ENCODE results near the gene ALDH16A1. TPM values are rescaled to one million over a fixed set of nuclear protein-coding genes. Genes with fewer than 3 reads are reported as not detected.
"Not testable (repeated sequence)": the region's sequence is repeated elsewhere in the genome, so short reads cannot be mapped to it uniquely, and the experiment has no call there.

Gene ALDH16A1
- total RNA-seq, 1 donor = 17.7 TPM

DNA sequence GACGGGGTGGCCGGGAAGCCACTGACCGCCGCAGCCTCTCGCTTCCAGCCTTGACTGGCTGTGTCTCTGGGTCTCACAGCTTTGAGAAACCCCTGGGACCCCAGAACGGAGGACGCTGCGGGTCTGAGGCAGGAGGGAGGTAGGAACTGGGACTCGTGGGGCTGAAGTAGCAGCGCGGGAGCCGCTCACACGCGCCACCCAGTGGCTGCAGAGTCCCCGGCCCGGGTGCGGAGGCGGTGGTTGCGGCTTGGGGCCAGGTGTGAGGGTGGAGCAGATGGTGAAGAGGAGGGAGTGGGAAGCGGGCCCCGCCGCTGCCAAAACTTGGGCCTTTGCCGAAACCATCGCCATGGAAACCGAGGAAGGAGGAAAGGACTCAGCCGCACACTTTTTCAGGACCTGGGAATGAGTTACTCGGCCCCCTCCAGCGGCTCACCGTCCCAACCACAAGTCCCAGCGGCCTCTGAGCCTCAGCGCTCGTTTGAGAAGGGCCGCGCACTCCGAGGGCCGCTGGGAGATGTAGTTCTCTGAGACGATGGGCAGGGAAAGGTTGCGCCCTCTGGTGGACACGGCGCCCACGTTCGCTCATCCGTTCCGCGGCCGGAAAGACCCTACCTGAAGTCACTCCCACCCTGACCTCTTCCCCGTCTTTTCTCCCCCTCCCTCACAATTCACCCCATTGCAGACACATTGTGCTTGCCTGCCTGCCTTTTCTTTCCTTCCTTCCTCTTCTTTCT, 9.5 kb upstream of the ALDH16A1 start:
- DNase-seq (ENCODE audit: low read depth) = peak; percentile 93
- H3K4me3 ChIP-seq (ENCODE audit: low read depth, low read length) = peak overlapping the region; percentile 76
- TF ChIP-seq, protein P1, sequence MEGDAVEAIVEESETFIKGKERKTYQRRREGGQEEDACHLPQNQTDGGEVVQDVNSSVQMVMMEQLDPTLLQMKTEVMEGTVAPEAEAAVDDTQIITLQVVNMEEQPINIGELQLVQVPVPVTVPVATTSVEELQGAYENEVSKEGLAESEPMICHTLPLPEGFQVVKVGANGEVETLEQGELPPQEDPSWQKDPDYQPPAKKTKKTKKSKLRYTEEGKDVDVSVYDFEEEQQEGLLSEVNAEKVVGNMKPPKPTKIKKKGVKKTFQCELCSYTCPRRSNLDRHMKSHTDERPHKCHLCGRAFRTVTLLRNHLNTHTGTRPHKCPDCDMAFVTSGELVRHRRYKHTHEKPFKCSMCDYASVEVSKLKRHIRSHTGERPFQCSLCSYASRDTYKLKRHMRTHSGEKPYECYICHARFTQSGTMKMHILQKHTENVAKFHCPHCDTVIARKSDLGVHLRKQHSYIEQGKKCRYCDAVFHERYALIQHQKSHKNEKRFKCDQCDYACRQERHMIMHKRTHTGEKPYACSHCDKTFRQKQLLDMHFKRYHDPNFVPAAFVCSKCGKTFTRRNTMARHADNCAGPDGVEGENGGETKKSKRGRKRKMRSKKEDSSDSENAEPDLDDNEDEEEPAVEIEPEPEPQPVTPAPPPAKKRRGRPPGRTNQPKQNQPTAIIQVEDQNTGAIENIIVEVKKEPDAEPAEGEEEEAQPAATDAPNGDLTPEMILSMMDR (IDR thresholded peaks at IDR 0.05; ENCODE audit: insufficient read depth, low read depth, low read length) = peak; percentile 81

DNA sequence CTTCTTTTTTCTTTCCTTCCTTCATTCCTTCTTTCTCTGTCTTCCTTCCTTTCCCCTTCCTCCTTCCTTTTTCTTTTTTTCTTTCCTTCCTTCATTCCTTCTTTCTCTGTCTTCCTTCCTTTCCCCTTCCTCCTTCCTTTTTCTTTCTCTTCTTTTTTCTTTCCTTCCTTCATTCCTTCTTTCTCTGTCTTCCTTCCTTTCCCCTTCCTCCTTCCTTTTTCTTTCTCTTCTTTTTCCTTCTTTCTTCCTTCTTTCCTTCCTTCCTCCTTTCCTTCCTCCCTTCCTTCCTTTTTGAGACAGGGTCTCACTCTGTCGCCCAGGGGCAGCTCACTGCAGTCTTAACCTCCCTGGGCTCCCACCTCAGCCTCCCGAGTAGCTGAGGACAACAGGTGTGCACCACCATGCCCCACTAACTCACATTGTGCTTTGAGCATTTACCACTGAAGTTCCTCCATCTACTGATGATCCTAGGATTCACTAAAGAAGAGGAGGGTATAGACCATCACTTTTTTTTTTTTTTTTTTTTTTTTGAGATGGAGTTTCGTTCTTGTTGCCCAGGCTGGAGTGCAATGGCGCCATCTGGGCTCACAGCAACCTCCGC, 8.8 kb upstream of the ALDH16A1 start:
- not testable (repeated sequence) for DNase-seq (ENCODE audit: low read depth); H3K4me3 ChIP-seq (ENCODE audit: low read depth, low read length)

DNA sequence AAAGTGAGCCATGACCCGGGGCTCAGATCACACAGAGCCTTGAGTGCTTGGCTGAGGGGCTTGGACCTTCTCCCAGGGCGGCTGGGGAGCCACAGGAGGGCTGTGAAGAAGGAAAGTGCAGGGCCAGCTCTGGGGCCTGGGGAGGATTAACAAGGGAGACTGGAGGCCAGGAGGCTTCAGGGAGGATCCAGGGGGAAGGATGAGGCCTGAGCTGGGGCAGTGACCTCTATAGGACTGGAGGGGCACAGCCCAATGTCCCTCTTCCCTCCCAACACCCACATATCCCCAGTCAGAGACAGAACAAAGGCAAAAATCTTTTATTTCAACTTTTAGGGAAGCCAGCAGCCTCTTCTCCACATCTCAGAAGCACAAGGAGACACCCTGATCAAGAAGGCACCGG, 7.0 kb upstream of the ALDH16A1 start:
- H3K4me3 ChIP-seq (ENCODE audit: low read depth, low read length) = no peak overlapping the region
- TF ChIP-seq, protein P1 (IDR thresholded peaks at IDR 0.05; ENCODE audit: insufficient read depth, low read depth, low read length) = no peak
- no peak for DNase-seq (ENCODE audit: low read depth)

DNA sequence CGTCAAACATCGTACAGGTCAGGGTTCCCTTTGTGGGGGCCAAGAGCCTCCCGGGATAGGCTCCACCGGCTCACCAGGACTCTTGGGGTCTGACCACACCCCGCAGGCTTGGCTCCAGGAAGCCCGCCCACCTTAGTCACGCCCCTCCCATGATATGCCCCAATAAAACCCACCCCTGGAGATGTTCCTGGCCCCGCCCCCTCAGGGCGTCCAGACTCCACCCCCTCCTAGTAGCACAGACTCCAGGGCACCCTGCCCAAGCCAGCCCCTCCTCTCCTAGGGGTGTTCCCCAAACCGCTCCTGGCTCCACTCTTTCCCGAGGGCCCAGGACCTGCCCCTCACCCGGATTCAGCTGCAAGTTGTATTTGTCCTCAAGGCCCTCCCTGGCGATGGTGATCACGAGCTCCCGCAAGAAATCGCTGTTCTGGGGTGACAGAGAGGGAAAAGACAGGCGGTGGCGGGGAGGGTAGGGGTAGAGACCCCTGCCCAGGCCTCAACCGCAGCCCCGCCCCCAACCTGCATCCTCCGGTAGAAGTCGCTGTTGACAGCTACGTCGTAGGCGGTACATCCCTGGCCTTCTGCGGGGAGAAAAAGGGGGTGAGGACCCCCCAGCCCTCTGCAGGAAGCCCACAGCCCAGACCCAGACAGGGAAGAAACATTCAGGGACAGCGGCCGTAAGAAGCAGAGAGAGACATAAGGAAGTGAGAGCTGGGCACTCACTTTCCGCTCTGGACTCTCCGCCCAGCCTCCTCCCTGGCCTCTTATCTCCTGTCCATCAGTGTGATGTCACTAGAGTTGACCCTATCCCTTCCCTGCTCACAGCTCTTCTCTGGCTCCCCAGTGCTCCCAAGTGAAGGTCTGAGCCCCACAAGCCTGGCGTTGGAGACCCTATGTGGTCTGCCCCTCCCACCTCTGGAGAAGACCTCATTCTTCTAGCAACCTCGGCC, 5.3 kb upstream of the ALDH16A1 start:
- peak; percentile 33 for DNase-seq (ENCODE audit: low read depth)
- TF ChIP-seq, protein P1 (IDR thresholded peaks at IDR 0.05; ENCODE audit: insufficient read depth, low read depth, low read length) = no peak
- H3K4me3 ChIP-seq (ENCODE audit: low read depth, low read length) = no peak overlapping the region

DNA sequence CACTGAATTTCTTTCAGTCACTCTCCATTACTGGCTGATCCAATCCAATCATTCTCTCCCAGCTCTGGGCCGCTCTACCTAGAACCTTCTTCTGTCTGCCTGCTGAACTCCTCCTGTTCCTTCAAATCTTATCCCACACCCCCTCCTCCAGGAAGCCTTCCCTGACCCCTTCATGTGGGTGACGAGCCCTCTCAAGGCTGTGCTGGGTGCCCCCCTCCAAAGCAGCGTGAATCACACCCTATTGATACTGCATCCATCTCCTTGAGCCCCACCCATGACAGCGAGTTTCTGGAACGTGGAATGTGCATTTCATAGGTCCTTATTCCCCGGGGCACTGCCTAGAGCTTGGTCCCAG, 4.6 kb upstream of the ALDH16A1 start:
- DNase-seq (ENCODE audit: low read depth) = no peak
- TF ChIP-seq, protein P1 (IDR thresholded peaks at IDR 0.05; ENCODE audit: insufficient read depth, low read depth, low read length) = no peak
- no peak overlapping the region for H3K4me3 ChIP-seq (ENCODE audit: low read depth, low read length)

DNA sequence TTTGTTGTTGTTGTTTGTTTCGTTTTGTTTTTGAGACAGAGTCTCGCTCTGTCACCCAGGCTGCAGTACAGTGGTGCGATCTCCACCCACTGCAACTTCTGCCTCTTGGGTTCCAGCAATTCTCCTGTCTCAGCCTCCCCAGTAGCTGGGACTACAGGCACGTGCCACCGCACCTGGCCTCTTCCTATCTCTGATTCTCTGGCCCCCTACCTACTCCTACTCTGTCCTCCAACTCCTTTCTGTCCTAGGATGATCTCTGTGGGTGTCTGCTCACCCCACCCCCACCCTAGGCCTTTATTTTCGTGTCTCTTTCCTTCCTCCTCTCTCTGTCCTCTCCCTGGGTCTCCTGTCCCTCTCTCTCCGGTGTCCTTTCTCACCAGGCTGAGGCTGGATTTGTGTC, 2.6 kb upstream of the ALDH16A1 start:
- peak overlapping the region; percentile 96 for H3K4me3 ChIP-seq (ENCODE audit: low read depth, low read length)
- DNase-seq (ENCODE audit: low read depth) = no peak
- TF ChIP-seq, protein P1 (IDR thresholded peaks at IDR 0.05; ENCODE audit: insufficient read depth, low read depth, low read length) = no peak

Data from fibroblast of villous mesenchyme (primary cell).